ENCODE measurements around the gene PCGF6.

DNA sequence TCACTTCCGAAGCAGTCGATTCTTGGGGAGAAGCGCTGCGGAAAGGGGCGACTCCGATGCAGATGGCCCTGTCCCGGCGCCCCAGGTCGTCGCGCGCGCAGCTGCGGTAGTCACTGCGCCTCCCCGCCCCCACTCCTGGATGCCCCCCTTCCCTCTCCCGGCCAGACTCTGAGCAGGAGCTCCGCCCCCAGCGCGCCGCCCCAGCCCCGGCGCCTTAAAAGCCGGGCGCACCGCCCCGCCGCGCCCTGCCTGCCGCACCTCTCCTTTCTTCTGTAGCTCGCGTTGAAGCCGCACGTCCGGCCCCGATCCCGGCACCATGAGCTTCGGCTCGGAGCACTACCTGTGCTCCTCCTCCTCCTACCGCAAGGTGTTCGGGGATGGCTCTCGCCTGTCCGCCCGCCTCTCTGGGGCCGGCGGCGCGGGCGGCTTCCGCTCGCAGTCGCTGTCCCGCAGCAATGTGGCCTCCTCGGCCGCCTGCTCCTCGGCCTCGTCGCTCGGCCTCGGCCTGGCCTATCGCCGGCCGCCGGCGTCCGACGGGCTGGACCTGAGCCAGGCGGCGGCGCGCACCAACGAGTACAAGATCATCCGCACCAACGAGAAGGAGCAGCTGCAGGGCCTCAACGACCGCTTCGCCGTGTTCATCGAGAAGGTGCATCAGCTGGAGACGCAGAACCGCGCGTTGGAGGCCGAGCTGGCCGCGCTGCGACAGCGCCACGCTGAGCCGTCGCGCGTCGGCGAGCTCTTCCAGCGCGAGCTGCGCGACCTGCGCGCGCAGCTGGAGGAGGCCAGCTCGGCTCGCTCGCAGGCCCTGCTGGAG, 73.8 kb downstream of the PCGF6 start, which contains the start of gene INA:
- TF ChIP-seq, protein P1, sequence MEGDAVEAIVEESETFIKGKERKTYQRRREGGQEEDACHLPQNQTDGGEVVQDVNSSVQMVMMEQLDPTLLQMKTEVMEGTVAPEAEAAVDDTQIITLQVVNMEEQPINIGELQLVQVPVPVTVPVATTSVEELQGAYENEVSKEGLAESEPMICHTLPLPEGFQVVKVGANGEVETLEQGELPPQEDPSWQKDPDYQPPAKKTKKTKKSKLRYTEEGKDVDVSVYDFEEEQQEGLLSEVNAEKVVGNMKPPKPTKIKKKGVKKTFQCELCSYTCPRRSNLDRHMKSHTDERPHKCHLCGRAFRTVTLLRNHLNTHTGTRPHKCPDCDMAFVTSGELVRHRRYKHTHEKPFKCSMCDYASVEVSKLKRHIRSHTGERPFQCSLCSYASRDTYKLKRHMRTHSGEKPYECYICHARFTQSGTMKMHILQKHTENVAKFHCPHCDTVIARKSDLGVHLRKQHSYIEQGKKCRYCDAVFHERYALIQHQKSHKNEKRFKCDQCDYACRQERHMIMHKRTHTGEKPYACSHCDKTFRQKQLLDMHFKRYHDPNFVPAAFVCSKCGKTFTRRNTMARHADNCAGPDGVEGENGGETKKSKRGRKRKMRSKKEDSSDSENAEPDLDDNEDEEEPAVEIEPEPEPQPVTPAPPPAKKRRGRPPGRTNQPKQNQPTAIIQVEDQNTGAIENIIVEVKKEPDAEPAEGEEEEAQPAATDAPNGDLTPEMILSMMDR (IDR thresholded peaks at IDR 0.05), result no peak
- no peak for TF ChIP-seq POLR2A (IDR thresholded peaks at IDR 0.05)
